Inferior parietal cortex (tissue), 1 donor: ENCODE measurements around the gene NYNRIN.

Experiments used
- DNase-seq: peaks from one replicate; pipeline ENCODE4 v3.0.0-alpha.2; 2016; ENCODE audit errors: extremely low spot score

NYNRIN gene

GRCh38 chr14:24392325-24393091, 6.3 kb upstream of the NYNRIN start:
- DNase-seq, result no peak

GRCh38 chr14:24394275-24394674, 4.5 kb upstream of the NYNRIN start:
- no peak for DNase-seq

- no peak for DNase-seq
Measured at GRCh38 chr14:24395609-24396582, 2.9 kb upstream of the NYNRIN start.

GRCh38 chr14:24397639-24398292, 1.0 kb upstream of the NYNRIN start:
- DNase-seq, result no peak

GRCh38 chr14:24398293-24398652, 530 bp upstream of the NYNRIN start:
- no peak for DNase-seq

GRCh38 chr14:24399447-24399822, 632 bp downstream of the NYNRIN start:
- DNase-seq, result no peak

GRCh38 chr14:24399999-24400718, 1.4 kb downstream of the NYNRIN start:
- no peak for DNase-seq

- DNase-seq, result no peak
Measured at GRCh38 chr14:24401810-24402702, 3.3 kb downstream of the NYNRIN start.

- no peak for DNase-seq
Measured at GRCh38 chr14:24403294-24403998, 4.6 kb downstream of the NYNRIN start.

GRCh38 chr14:24404814-24405213, 6.0 kb downstream of the NYNRIN start:
- DNase-seq, result no peak

- DNase-seq, result no peak
Measured at GRCh38 chr14:24406416-24406815, 7.6 kb downstream of the NYNRIN start.

- DNase-seq, result no peak
Measured at GRCh38 chr14:24407608-24408325, 9.0 kb downstream of the NYNRIN start.

GRCh38 chr14:24408764-24409163, 10.0 kb downstream of the NYNRIN start:
- no peak for DNase-seq

GRCh38 chr14:24409192-24409591, 10.4 kb downstream of the NYNRIN start:
- no peak for DNase-seq

- DNase-seq, result no peak
Measured at GRCh38 chr14:24409956-24410355, 11.2 kb downstream of the NYNRIN start.

- DNase-seq, result peak; percentile 27
Measured at GRCh38 chr14:24411443-24412389, 12.9 kb downstream of the NYNRIN start.

GRCh38 chr14:24414077-24414476, 15.3 kb downstream of the NYNRIN start:
- DNase-seq, result no peak

GRCh38 chr14:24414732-24415420, 16.1 kb downstream of the NYNRIN start:
- DNase-seq, result no peak
